Astrocyte of the spinal cord (primary cell): ENCODE measurements around the gene CDC34.

Experiments
- DNase-seq: peaks from one replicate; pipeline ENCODE4 v3.0.0; 2011; ENCODE audit warnings: low read depth, low spot score
- H3K4me3 ChIP-seq: 2 replicates; pipeline ENCODE4 v1.5.1; 2011; ENCODE audit warnings: low read depth, mild to moderate bottlenecking, low read length, moderate library complexity
- CTCF ChIP-seq: IDR thresholded peaks from 2 replicates; pipeline ENCODE4 v1.5.1; 2012; ENCODE audit warnings: low read depth, mild to moderate bottlenecking, low read length, inconsistent platforms
- in situ Hi-C: cut with HindIII; loops from 2 replicates; pipeline ENCODE4 v1.10.0; 2017; ENCODE audit warnings: low sequenced_read_pairs

CDC34 gene

GRCh38 chr19:590396-590745 is 58.8 kb downstream of the CDC34 start:
- in situ Hi-C loops = no loop called here
- peak overlapping the region; percentile 23 for H3K4me3 ChIP-seq
- TF ChIP-seq CTCF = no peak
- peak; percentile 47 for DNase-seq

GRCh38 chr19:590750-591098 is 59.2 kb downstream of the CDC34 start:
- DNase-seq = no peak
- in situ Hi-C loops = no loop called here

GRCh38 chr19:591099-591958 is 59.8 kb downstream of the CDC34 start:
- no peak for TF ChIP-seq CTCF
- H3K4me3 ChIP-seq = peak overlapping the region; percentile 7
- in situ Hi-C loops = no loop called here
- DNase-seq = no peak

More at GRCh38 chr19:590750-591098, 59.2 kb downstream of the CDC34 start:
- peak overlapping the region; percentile 20 for H3K4me3 ChIP-seq
- no peak for TF ChIP-seq CTCF
